NCI-H1105 (cell line): ENCODE data around the gene PNMT.
"Not testable (repeated sequence)": the region's sequence is repeated elsewhere in the genome, so short reads cannot be mapped to it uniquely, and the experiment has no call there.

ENCODE experiments used
- DNase-seq: peaks from one replicate; lab custom pipeline; 2025; lab: John Stamatoyannopoulos, UW

The PNMT gene

DNA sequence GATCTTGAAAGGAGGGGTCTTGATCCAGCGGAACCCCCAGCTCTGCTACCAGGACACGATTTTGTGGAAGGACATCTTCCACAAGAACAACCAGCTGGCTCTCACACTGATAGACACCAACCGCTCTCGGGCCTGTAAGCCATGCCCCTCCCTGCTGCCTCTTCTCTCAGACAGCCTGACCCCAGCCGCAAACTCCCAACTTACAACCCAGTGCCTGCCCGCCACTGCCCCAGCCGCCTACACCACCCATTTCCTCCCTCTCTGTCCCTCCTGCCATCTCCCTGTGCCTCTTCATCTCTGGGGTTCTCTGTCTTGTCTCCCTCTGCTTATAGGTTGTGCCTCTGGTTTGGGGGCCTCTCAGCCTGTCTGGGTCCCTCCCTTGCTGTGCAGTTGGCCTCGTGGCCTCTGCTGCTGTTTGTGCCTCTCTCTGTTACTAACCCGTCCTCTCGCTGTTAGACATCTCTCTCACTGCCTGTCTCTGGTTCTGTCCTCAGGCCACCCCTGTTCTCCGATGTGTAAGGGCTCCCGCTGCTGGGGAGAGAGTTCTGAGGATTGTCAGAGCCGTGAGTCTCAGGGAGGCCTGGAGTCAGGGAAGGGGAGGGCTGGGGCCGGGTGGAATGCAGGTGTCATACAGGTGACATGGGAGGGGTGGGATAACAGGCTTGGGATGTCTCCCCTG is 41.2 kb downstream of the PNMT start:
- DNase-seq, result no peak

DNA sequence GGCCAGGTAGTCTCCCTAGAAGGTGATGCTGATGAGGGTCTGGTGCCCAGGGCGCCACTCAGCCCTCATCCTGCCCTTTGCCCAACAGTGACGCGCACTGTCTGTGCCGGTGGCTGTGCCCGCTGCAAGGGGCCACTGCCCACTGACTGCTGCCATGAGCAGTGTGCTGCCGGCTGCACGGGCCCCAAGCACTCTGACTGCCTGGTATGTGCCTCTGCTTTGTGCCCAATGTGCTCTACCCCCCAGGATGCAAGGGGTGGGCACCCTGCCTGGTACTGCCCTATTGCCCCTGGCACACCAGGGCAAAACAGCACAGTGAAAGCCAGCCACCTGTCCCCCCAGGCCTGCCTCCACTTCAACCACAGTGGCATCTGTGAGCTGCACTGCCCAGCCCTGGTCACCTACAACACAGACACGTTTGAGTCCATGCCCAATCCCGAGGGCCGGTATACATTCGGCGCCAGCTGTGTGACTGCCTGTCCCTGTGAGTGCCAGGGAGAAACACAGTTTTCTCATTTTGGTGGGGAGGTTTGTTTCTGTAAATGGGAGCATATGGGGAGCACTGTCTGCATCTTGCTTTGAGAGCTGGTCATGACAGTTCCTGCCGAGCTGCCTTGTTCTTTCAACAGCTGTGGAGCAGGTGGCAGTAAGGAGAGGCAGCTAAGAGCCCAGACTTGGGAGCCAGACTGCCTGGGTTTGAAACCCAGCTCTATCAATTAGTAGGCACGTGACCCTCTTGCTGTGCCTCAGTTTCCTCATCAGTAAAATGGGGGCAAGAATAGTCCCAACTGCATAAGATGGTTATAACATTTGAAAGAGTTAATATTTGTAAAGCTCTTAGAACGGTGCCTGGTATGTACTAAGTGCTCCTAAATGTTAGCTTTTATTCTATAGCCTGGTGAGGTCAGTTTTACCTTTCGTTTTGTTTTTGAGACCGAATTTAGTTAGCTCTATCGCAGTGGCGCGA is 42.0 kb downstream of the PNMT start:
- no peak for DNase-seq

DNA sequence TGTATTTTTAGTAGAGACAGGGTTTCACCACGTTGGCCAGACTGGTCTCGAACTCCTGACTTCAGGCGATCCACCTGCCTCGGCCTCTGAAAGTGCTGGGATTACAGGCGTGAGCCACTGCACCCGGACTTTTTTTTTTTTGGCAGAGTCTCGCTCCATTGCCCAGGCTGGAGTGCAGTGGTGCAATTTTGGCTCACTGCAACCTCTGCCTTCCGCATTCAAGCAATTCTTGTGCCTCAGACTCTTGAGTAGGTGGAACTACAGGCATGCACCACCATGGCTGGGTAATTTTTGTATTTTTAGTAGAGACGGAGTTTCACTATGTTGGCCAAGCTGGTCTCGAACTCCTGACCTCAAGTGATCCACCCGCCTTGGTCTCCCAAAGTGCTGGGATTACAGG is 42.8 kb downstream of the PNMT start:
- DNase-seq, result not testable (repeated sequence)

DNA sequence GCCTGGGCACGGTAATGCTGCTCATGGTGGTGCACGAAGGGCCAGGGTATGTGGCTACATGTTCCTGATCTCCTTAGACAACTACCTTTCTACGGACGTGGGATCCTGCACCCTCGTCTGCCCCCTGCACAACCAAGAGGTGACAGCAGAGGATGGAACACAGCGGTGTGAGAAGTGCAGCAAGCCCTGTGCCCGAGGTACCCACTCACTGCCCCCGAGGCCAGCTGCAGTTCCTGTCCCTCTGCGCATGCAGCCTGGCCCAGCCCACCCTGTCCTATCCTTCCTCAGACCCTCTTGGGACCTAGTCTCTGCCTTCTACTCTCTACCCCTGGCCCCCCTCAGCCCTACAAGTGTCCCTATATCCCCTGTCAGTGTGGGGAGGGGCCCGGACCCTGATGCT is 43.6 kb downstream of the PNMT start:
- DNase-seq, result no peak

GRCh38 chr17:39714234-39714633 is 46.0 kb downstream of the PNMT start:
- no peak for DNase-seq

- no peak for DNase-seq
Measured at GRCh38 chr17:39715375-39716072, 47.3 kb downstream of the PNMT start.

DNA sequence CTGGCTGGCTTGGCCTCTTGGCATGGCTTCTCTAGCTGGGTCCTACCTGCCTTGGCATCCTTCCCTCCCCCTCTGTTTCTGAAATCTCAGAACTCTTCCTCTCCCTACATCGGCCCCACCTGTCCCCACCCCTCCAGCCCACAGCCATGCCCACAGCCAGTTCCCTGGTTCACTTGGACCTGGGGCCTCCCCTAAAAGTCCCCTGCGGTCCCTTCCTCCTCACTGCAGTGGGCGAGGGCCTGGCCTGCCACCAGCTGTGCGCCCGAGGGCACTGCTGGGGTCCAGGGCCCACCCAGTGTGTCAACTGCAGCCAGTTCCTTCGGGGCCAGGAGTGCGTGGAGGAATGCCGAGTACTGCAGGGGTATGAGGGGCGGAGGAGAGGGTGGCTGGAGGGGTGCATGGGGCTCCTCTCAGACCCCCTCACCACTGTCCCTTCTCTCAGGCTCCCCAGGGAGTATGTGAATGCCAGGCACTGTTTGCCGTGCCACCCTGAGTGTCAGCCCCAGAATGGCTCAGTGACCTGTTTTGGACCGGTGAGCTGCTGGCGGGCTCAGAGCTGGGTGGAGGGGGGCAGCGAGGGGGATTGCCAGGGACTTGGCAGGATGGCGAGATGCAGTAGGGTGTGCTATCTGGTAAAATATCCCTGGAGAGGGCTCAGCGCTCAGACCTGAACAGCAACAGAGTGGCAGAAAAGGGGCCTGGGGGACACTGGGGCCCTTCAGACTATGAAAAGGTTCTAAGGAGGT is 48.0 kb downstream of the PNMT start:
- no peak for DNase-seq

- no peak for DNase-seq
Measured at GRCh38 chr17:39716879-39717536, 48.8 kb downstream of the PNMT start.

DNA sequence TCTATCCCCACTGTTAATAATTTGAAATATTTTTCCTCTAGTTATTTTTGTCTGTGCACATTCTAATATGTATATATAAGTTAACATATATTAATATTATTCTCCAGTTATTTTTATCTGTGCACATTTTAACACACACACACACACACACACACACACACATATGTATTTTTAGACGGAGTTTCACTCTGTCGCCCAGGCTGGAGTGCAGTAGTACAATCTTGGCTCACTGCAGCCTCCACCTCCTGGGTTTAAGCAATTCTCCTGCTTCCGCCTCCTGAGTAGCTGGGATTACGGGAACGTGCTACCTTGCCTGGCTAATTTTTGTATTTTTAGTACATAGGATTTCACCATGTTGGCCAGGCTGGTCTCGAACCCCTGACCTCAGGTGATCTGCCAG is 49.4 kb downstream of the PNMT start:
- DNase-seq, result no peak

DNA sequence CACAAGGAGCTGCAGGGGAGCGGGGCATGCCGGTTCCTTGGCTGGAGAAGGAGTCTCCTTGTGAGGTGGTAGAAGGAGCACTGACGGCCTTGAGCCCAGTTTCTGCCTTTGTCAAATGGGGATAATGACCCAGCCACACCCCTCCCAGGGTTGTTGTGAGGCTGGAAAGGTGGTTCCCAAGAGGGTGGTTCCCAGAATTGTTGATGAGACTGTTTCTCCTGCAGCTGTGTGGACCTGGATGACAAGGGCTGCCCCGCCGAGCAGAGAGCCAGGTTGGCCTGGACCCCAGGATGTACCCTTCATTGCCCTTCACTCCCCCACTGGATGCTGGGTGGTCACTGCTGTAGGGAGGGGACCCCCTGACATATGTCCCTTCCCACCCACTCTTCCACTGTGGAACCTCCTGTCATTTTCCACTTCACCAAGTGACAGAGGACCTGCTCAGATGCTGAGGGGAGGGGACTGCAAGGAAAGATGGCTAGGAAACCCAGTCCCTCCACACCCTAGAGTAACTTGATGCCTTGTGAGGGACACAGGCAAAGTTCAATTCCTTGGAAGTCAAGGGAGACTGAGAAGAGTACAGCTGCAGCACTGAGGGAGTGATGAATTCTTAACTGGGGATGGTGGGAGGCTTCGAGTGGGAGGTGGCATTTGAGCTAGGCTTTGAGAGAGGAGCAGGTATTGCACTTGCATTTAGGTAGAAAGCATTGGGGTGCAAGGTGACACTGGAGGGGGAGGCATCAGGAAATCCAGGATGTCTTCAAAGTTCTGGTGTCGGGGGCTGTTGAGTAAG is 51.5 kb downstream of the PNMT start:
- DNase-seq, result no peak
